SK-N-SH (cell line): ENCODE results near the gene GALR3. TPM values are rescaled to one million over a fixed set of nuclear protein-coding genes. Genes with fewer than 3 reads are reported as not detected.

ENCODE experiments used
- CTCF ChIA-PET: fragments of 300-600, 350-600 bp; formaldehyde crosslinking; extraction: SDS; loops from one replicate; lab custom pipeline; 2021; lab: Yijun Ruan, JAX
- POLR2A ChIA-PET: fragments of 350-600 bp; sonication (Branson Sonifier 250); formaldehyde crosslinking; extraction: SDS; loops from one replicate; lab custom pipeline; 2020; ENCODE audit warnings: antibody characterized with exemption, inconsistent platforms; lab: Yijun Ruan, JAX
- DNase-seq: peaks from one replicate; pipeline ENCODE4 v3.0.0; 2012
- H2AFZ ChIP-seq: fragments of 200-600 bp; sonication (generic); 2 replicates; pipeline ENCODE4 v1.8.1; 2016; ENCODE audit warnings: antibody characterized with exemption, mild to moderate bottlenecking, low read depth
- H3F3A ChIP-seq: fragments of 200-600 bp; sonication (generic); replicated peaks from 2 replicates; pipeline ENCODE3; 2016; ENCODE audit warnings: antibody characterized with exemption, mild to moderate bottlenecking; ENCODE audit not compliant: insufficient read depth
- H3K27ac ChIP-seq, 2 experiments: fragments of 200-500 bp in 1 of 2; fragments of 200-600 bp in 1 of 2; sonication (Bioruptor generic) in 1 of 2; sonication (generic), shearing (Covaris generic) in 1 of 2; 2 replicates each; pipeline versions ENCODE4 v1.5.1 to v1.6.1; 2014 to 2016; ENCODE audit warnings: low read depth in 2 of 2, inconsistent platforms in 1 of 2, low read length in 1 of 2, mild to moderate bottlenecking in 1 of 2, mixed read lengths in 1 of 2
- H3K27me3 ChIP-seq: fragments of 200-600 bp; sonication (generic), shearing (Covaris generic); 2 replicates; pipeline ENCODE4 v1.6.1; 2016; ENCODE audit warnings: mixed run types; ENCODE audit not compliant: insufficient read depth
- H3K36me3 ChIP-seq, 2 experiments: fragments of 200-500 bp in 1 of 2; fragments of 200-600 bp in 1 of 2; sonication (Bioruptor generic) in 1 of 2; sonication (generic) in 1 of 2; replicated peaks in 1 of 2; 2 replicates each; pipeline versions ENCODE3 to v1.5.1; 2014 to 2016; ENCODE audit warnings: low read length in 1 of 2, mild to moderate bottlenecking in 1 of 2; ENCODE audit not compliant: insufficient read depth in 2 of 2, control insufficient read depth in 1 of 2
- H3K4me1 ChIP-seq, 2 experiments: fragments of 200-500 bp in 1 of 2; fragments of 200-600 bp in 1 of 2; sonication (Bioruptor generic) in 1 of 2; sonication (generic), shearing (Covaris generic) in 1 of 2; 2 replicates each; pipeline versions ENCODE4 v1.5.1 to v1.6.1; 2014 to 2016; ENCODE audit warnings: low read depth in 1 of 2, low read length in 1 of 2, mixed run types in 1 of 2; ENCODE audit not compliant: insufficient read depth in 2 of 2, control insufficient read depth in 1 of 2
- H3K4me2 ChIP-seq: fragments of 200-600 bp; sonication (generic), shearing (Covaris generic); 2 replicates; pipeline ENCODE4 v1.6.1; 2017; ENCODE audit warnings: mixed run types
- H3K4me3 ChIP-seq, 2 experiments: fragments of 200-500 bp in 1 of 2; fragments of 200-600 bp in 1 of 2; sonication (Bioruptor generic) in 1 of 2; sonication (generic), shearing (Covaris generic) in 1 of 2; 2 replicates each; pipeline versions ENCODE4 v1.5.1 to v1.8.1; 2014 to 2016; ENCODE audit warnings: low read depth in 2 of 2, inconsistent platforms in 1 of 2, low read length in 1 of 2, mild to moderate bottlenecking in 1 of 2, mixed read lengths in 1 of 2, moderate library complexity in 1 of 2
- H3K79me2 ChIP-seq: fragments of 200-600 bp; sonication (generic); 2 replicates; pipeline ENCODE4 v1.8.1; 2017; ENCODE audit warnings: mild to moderate bottlenecking; ENCODE audit not compliant: insufficient read depth
- H3K9ac ChIP-seq: fragments of 200-600 bp; sonication (generic); 2 replicates; pipeline ENCODE4 v1.6.1; 2017; ENCODE audit warnings: mixed run types
- H3K9me2 ChIP-seq: fragments of 200-600 bp; sonication (generic); 2 replicates; pipeline ENCODE4 v1.6.1; 2017; ENCODE audit warnings: mixed run types
- H3K9me3 ChIP-seq: fragments of 200-600 bp; sonication (generic); 2 replicates; pipeline ENCODE4 v1.6.1; 2017; ENCODE audit warnings: mixed run types, mild to moderate bottlenecking, moderate library complexity
- H4K20me1 ChIP-seq: fragments of 200-600 bp; sonication (generic); 2 replicates; pipeline ENCODE4 v1.6.1; 2017; ENCODE audit warnings: mild to moderate bottlenecking, mixed run types; ENCODE audit not compliant: insufficient read depth
- CHD2 ChIP-seq: fragments of 150-350 bp; IDR thresholded peaks from 2 replicates; pipeline ENCODE4 v1.6.1; 2018; ENCODE audit warnings: low read length; ENCODE audit not compliant: partially characterized antibody
- ELF1 ChIP-seq: IDR thresholded peaks from 2 replicates; pipeline ENCODE4 v1.4.0; 2012
- FOXJ3 ChIP-seq: sonication (generic); formaldehyde crosslinking; IDR thresholded peaks from 2 replicates; pipeline ENCODE4 v1.5.1; 2020; ENCODE audit warnings: mild to moderate bottlenecking, missing genetic modification reagents
- GABPA ChIP-seq: IDR thresholded peaks from 2 replicates; pipeline ENCODE4 v1.4.0; 2012; ENCODE audit warnings: low read depth, mild to moderate bottlenecking
- JUND ChIP-seq: IDR thresholded peaks from 2 replicates; pipeline ENCODE4 v1.4.0; 2012
- MAX ChIP-seq: IDR thresholded peaks from 2 replicates; pipeline ENCODE4 v1.4.0; 2012; ENCODE audit warnings: low read depth
- MXI1 ChIP-seq: IDR thresholded peaks from 2 replicates; pipeline ENCODE4 v1.6.1; 2012; ENCODE audit warnings: mild to moderate bottlenecking, low read depth, low read length, improper control_type of control experiment
- NRF1 ChIP-seq: IDR thresholded peaks from 2 replicates; pipeline ENCODE4 v1.6.1; 2012; ENCODE audit warnings: low read depth, mild to moderate bottlenecking, low read length
- PBX3 ChIP-seq: IDR thresholded peaks from 2 replicates; pipeline ENCODE4; 2012
- POLR2AphosphoS5 ChIP-seq: IDR thresholded peaks from 2 replicates; pipeline ENCODE4 v1.6.1; 2012; ENCODE audit warnings: low read depth, low read length
- REST ChIP-seq: IDR thresholded peaks from 2 replicates; pipeline ENCODE4 v1.6.1; 2012; ENCODE audit warnings: mild to moderate bottlenecking, low read depth, low read length, moderate library complexity
- SIN3A ChIP-seq: IDR thresholded peaks from 2 replicates; pipeline ENCODE4 v1.6.1; 2012; ENCODE audit warnings: low read depth, mild to moderate bottlenecking, low read length, moderate library complexity, borderline replicate concordance
- SMC3 ChIP-seq: IDR thresholded peaks from 2 replicates; pipeline ENCODE4 v1.6.1; 2012; ENCODE audit warnings: low read depth, low read length, improper control_type of control experiment
- TAF1 ChIP-seq: IDR thresholded peaks from 2 replicates; pipeline ENCODE4 v1.6.1; 2012; ENCODE audit warnings: low read depth, mild to moderate bottlenecking, low read length, moderate library complexity, borderline replicate concordance
- TEAD4 ChIP-seq: IDR thresholded peaks from 2 replicates; pipeline ENCODE4 v1.4.0; 2012; ENCODE audit warnings: mild to moderate bottlenecking, borderline replicate concordance; ENCODE audit not compliant: insufficient read depth
- YY1 ChIP-seq: IDR thresholded peaks from 2 replicates; pipeline ENCODE4 v1.4.0; 2012; ENCODE audit warnings: low read depth, mild to moderate bottlenecking
- WGBS: methylation state at CpG from one replicate; pipeline ENCODE4 v1.1.6; 2017; ENCODE audit warnings: low lambda C conversion rate; 5-methylcytosine and 5-hydroxymethylcytosine counted together
- polyA plus RNA-seq, 3 experiments: library from polyadenylated mRNA; depleted of rRNA; stranded (reverse); fragments of >200 nt; gene quantifications; 2 replicates each; pipeline ENCODE4 v1.2.3, GENCODE V29; 2012

Gene GALR3
- polyA plus RNA-seq, 1 of the 3 experiments (the other 2 are of a cell fraction), result not detected

- no peak for TF ChIP-seq SMC3
- no peak for TF ChIP-seq TEAD4
- TF ChIP-seq NRF1, result no peak
Observed at GRCh38 chr22:37848587-37849088, 25.5 kb downstream of the GALR3 start (continued).

GRCh38 chr22:37849089-37849751 lies 26.0 kb downstream of the GALR3 start, which contains the start of gene EIF3L:
Gene EIF3L, plus strand, starts transcription at chr22:37849419. Its CDS starts 31 bp downstream, at chr22:37849450.
- ChIA-PET POLR2A (no interaction called here), CTCF (interaction anchor here (0.8 to 4.0 kb wide), 3 partner anchors 9 to 32 kb away, joined by 3 to 15 read pairs (median 13); no protein-coding TSS in a partner anchor)
- under 1% methylated on average over 29 of the region's 49 CpGs for WGBS
- peak within 1 kb of the TSS; percentile 79 to 98 for H3K4me3 ChIP-seq
- peaks cover 11 to 13% of the 10 kb centered on the region in 2 experiments; a peak in 3 of 4 replicates for H3K4me1 ChIP-seq
- no peaks in the 10 kb centered on the region for H3K27me3 ChIP-seq
- peaks cover 31 to 45% of the 10 kb centered on the region in 2 experiments for H3K36me3 ChIP-seq
- peaks cover 63% of the 10 kb centered on the region for H3K79me2 ChIP-seq
- H3K9me2 ChIP-seq, result no peaks in the 10 kb centered on the region
- peaks cover 6% of the 10 kb centered on the region; the same call in 1 of the 2 replicates for H4K20me1 ChIP-seq
- peaks cover 10% of the 10 kb centered on the region; the same call in 1 of the 2 replicates for H3K9me3 ChIP-seq
- TF ChIP-seq ELF1 (peak; percentile 92), YY1 (peak; percentile 90), JUND (no peak), REST (0 out of 2 replicates have a peak, but pooled peaks have one; percentile 10), PBX3 (no peak), TAF1 (peak; percentile 90), GABPA (peak; percentile 94), FOXJ3 (0 out of 2 replicates have a peak, but pooled peaks have one; percentile 52), TEAD4 (no peak), POLR2AphosphoS5 (peak; percentile 95), MAX (peak; percentile 92), CHD2 (peak; percentile 43), SIN3A (0 out of 2 replicates have a peak, but pooled peaks have one; percentile 75), MXI1 (peak; percentile 65; the same call in 1 of the 2 replicates), NRF1 (peak; percentile 86)
- H3F3A ChIP-seq, result peaks cover 26% of the 10 kb centered on the region
- H3K9ac ChIP-seq, result peak within 1 kb of the TSS; percentile 92
- H3K27ac ChIP-seq, result peak within 1 kb of the TSS; percentile 19 to 89
- peak within 1 kb of the TSS; percentile 91 for H2AFZ ChIP-seq
- peak within 1 kb of the TSS; percentile 98 for H3K4me2 ChIP-seq
- peak; percentile 96 for DNase-seq
